OCI-LY3 (cell line): ENCODE results near the gene ABHD5.

Experiments
- H2AFZ ChIP-seq: fragments of 200-600, 300-600 bp; shearing (Covaris generic); 2 replicates; pipeline ENCODE4 v1.6.0; 2014; ENCODE audit warnings: antibody characterized with exemption, low read depth, low read length
- H3K27ac ChIP-seq: fragments of 200-600, 300-600 bp; sonication (generic); 2 replicates; pipeline ENCODE4 v1.5.1; 2014; ENCODE audit warnings: mild to moderate bottlenecking, low read length, moderate library complexity, mixed read lengths
- H3K27me3 ChIP-seq: fragments of 200-600, 300-600 bp; sonication (generic); 2 replicates; pipeline ENCODE4 v1.6.1; 2014; ENCODE audit warnings: low read depth, low read length, mixed read lengths
- H3K36me3 ChIP-seq: fragments of 200-600, 300-600 bp; sonication (generic); replicated peaks from 2 replicates; pipeline ENCODE3; 2014; ENCODE audit warnings: low read depth, low read length, mixed read lengths
- H3K4me1 ChIP-seq: fragments of 300-600, 200-600 bp; sonication (generic); 2 replicates; pipeline ENCODE4 v1.6.1; 2014; ENCODE audit warnings: low read length, mixed read lengths
- H3K4me2 ChIP-seq: fragments of 200-600, 300-600 bp; sonication (generic); 2 replicates; pipeline ENCODE4 v1.6.1; 2014; ENCODE audit warnings: low read length, mixed read lengths
- H3K4me3 ChIP-seq: fragments of 300-600, 200-600 bp; sonication (generic); 2 replicates; pipeline ENCODE4 v1.5.1; 2014; ENCODE audit warnings: antibody characterized with exemption, mild to moderate bottlenecking, low read length, moderate library complexity
- H3K79me2 ChIP-seq: fragments of 300-600, 200-600 bp; shearing (Covaris generic); 2 replicates; pipeline ENCODE4 v1.6.1; 2014; ENCODE audit warnings: mild to moderate bottlenecking, low read length, mixed read lengths
- H3K9ac ChIP-seq: fragments of 300-600, 200-600 bp; shearing (Covaris generic); 2 replicates; pipeline ENCODE4 v1.6.0; 2014; ENCODE audit warnings: mild to moderate bottlenecking, low read length, moderate library complexity
- H3K9me3 ChIP-seq: fragments of 200-600, 300-600 bp; shearing (Covaris generic); 2 replicates; pipeline ENCODE4 v1.6.1; 2014; ENCODE audit warnings: low read length, mixed read lengths; ENCODE audit not compliant: insufficient read depth
- H4K20me1 ChIP-seq: fragments of 200-600, 300-600 bp; sonication (generic); 2 replicates; pipeline ENCODE4 v1.6.1; 2016; ENCODE audit warnings: low read length, mixed read lengths; ENCODE audit not compliant: insufficient read depth
- CTCF ChIP-seq: fragments of 200-600, 300-600 bp; sonication (generic); IDR thresholded peaks from 2 replicates; pipeline ENCODE4 v1.5.1; 2014; ENCODE audit warnings: antibody characterized with exemption, low read length, low read depth
- EZH2phosphoT487 ChIP-seq: fragments of 200-600 bp; shearing (Covaris generic); IDR thresholded peaks from 2 replicates; pipeline ENCODE4 v1.6.1; 2018; ENCODE audit warnings: antibody characterized with exemption, mixed run types, low read depth

The ABHD5 gene

GRCh38 chr3:43691120-43691995 is 620 bp downstream of the ABHD5 start:
- Histone ChIP-seq H3K79me2 (peaks cover 46% of the 10 kb centered on the region), H4K20me1 (no peaks in the 10 kb centered on the region), H3K36me3 (no peaks in the 10 kb centered on the region), H3K27ac (peak overlapping the region; percentile 44), H2AFZ (peak overlapping the region; percentile 87), H3K9ac (peak overlapping the region; percentile 83), H3K4me1 (peaks cover 16% of the 10 kb centered on the region), H3K4me3 (peak overlapping the region; percentile 92), H3K4me2 (peak overlapping the region; percentile 94), H3K9me3 (no peaks in the 10 kb centered on the region), H3K27me3 (no peaks in the 10 kb centered on the region)
- TF ChIP-seq CTCF (no peak; the same call in 1 of the 2 replicates), EZH2phosphoT487 (no peak)

GRCh38 chr3:43692085-43692855 is 1.5 kb downstream of the ABHD5 start:
- Histone ChIP-seq H3K27ac (no peak overlapping the region), H3K9ac (peak overlapping the region; percentile 83), H4K20me1 (no peaks in the 10 kb centered on the region), H3K27me3 (no peaks in the 10 kb centered on the region), H3K9me3 (no peaks in the 10 kb centered on the region), H3K4me2 (peak overlapping the region; percentile 94), H3K36me3 (no peaks in the 10 kb centered on the region), H3K79me2 (peaks cover 54% of the 10 kb centered on the region), H3K4me3 (peak overlapping the region; percentile 92), H2AFZ (no peak overlapping the region), H3K4me1 (peaks cover 16% of the 10 kb centered on the region)
- TF ChIP-seq CTCF, result no peak

GRCh38 chr3:43692971-43693370 is 2.2 kb downstream of the ABHD5 start:
- H3K4me3 ChIP-seq, result no peak overlapping the region

More at GRCh38 chr3:43692971-43693370, 2.2 kb downstream of the ABHD5 start:
- Histone ChIP-seq H3K27ac (no peak overlapping the region), H4K20me1 (no peaks in the 10 kb centered on the region), H3K79me2 (peaks cover 55% of the 10 kb centered on the region), H2AFZ (no peak overlapping the region), H3K9me3 (no peaks in the 10 kb centered on the region), H3K9ac (no peak overlapping the region), H3K27me3 (no peaks in the 10 kb centered on the region), H3K36me3 (no peaks in the 10 kb centered on the region), H3K4me2 (no peak overlapping the region), H3K4me1 (peaks cover 16% of the 10 kb centered on the region)
- TF ChIP-seq EZH2phosphoT487, result no peak
- TF ChIP-seq CTCF, result no peak
